Measurements from ENCODE around the gene KPTN.

Gene KPTN

DNA sequence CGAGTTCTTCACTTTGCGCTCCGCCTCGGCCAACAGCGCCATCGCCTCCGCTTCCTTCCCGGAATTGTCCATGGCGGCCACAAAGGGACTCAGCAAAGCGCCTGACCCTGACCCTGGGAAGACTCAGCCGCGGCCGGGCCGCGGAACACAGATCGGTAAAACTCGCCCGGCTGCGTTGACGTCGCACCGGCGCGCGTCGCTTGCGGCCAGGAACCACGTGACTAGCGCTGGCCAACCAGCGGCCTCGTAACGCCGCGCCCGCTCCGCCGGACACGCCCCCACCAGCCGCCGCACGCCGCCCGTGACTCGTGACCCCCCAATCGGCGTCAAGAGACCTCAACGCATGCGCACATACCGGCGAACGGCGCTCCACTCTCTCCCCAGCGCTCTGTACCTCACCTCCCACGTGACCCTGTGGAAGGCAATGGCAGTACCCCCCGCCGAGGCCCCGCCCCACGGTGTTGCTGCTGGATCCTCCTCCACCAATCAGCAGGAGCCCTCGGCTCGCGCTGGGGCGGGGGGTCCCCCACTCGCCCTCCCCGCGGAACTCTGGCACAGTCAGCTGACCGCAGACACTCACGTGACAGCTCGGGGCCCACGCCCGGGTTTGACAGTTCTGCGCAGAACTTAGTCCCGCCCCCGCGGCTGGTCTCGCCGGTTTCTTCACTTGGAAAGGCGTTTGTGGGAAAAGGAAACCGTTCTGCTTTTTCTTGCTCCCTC is 31.0 kb upstream of the KPTN start, which contains the start of gene NAPA:
Gene NAPA, minus strand, starts transcription at position 195 of the 720 bp plus-strand sequence. Its CDS starts 123 bp downstream, at position 72.
- Histone ChIP-seq H3K9me3 (ENCODE audit: control insufficient read depth, insufficient read depth, low read length) (no peaks in the 10 kb centered on the region), H3K4me3 (ENCODE audit: low read depth, low read length) (peak within 1 kb of the TSS; percentile 97), H3K9ac (ENCODE audit: low read depth, low read length) (peak within 1 kb of the TSS; percentile 97), H3K4me1 (ENCODE audit: control insufficient read depth, insufficient read depth, low read length) (no peaks in the 10 kb centered on the region), H3K36me3 (ENCODE audit: control insufficient read depth, insufficient read depth, low read length) (no peaks in the 10 kb centered on the region), H3K27me3 (ENCODE audit: control insufficient read depth, insufficient read depth, low read length) (no peaks in the 10 kb centered on the region)

DNA sequence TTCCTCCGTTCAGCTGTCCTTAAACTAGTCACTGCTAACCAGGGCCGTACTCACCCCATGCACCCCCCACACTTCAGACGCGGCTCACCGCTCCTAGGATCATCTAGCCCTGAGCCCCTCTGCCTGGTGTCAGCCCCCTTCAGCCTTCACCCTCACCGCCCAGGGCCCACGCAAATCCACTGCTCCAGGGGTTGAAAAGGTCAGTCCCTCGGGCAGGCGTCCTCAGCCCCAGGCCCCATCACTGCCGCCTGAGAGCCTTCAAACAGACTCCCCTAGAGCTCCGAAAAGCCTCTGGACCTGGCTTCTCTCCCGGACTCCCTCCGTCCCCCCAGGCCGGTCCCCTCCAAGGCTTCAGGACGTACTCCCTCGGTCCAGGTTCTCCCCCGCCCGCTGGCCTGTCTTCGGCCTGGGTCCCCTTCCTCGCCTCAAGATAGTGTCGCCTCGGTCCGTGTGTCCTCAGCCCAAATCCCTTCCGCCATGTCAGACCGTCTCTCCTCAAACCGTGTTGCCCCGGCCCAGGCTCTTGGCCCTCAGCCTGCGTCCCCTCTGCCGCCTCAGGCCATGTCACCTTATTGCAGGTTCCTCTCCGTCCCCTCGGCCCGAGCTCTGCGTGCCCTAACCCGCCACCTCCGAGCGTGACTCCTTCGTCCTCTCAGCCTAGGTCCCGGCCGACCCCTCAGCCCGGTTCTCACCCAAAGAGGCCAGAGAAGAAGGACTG is 30.3 kb upstream of the KPTN start:
- Histone ChIP-seq H3K36me3 (ENCODE audit: control insufficient read depth, insufficient read depth, low read length) (no peaks in the 10 kb centered on the region), H3K4me3 (ENCODE audit: low read depth, low read length) (peak overlapping the region; percentile 97), H3K9ac (ENCODE audit: low read depth, low read length) (peak overlapping the region; percentile 97), H3K4me1 (ENCODE audit: control insufficient read depth, insufficient read depth, low read length) (no peaks in the 10 kb centered on the region), H3K9me3 (ENCODE audit: control insufficient read depth, insufficient read depth, low read length) (no peaks in the 10 kb centered on the region), H3K27me3 (ENCODE audit: control insufficient read depth, insufficient read depth, low read length) (no peaks in the 10 kb centered on the region)

DNA sequence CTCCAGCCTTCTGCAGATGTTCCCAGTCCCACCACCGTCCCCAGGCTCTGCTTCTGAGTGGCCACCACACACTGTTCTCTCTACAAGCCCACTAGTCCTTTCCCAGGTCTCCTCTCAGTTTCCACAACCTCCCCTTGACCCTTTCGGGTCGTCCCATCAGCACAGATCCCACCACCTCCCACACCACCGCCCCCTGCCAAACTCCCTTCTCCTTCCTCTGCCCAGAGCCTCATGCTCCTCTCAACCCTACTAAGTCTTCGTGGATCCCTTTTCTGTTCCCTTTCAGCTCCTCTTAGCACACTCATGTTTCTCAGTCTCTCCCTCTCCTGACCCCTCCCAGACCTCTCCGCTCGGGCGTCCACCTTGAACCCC is 28.9 kb upstream of the KPTN start:
- Histone ChIP-seq H3K9ac (ENCODE audit: low read depth, low read length) (no peak overlapping the region), H3K4me1 (ENCODE audit: control insufficient read depth, insufficient read depth, low read length) (no peaks in the 10 kb centered on the region), H3K27me3 (ENCODE audit: control insufficient read depth, insufficient read depth, low read length) (no peaks in the 10 kb centered on the region), H3K36me3 (ENCODE audit: control insufficient read depth, insufficient read depth, low read length) (no peaks in the 10 kb centered on the region), H3K4me3 (ENCODE audit: low read depth, low read length) (no peak overlapping the region), H3K9me3 (ENCODE audit: control insufficient read depth, insufficient read depth, low read length) (no peaks in the 10 kb centered on the region)

DNA sequence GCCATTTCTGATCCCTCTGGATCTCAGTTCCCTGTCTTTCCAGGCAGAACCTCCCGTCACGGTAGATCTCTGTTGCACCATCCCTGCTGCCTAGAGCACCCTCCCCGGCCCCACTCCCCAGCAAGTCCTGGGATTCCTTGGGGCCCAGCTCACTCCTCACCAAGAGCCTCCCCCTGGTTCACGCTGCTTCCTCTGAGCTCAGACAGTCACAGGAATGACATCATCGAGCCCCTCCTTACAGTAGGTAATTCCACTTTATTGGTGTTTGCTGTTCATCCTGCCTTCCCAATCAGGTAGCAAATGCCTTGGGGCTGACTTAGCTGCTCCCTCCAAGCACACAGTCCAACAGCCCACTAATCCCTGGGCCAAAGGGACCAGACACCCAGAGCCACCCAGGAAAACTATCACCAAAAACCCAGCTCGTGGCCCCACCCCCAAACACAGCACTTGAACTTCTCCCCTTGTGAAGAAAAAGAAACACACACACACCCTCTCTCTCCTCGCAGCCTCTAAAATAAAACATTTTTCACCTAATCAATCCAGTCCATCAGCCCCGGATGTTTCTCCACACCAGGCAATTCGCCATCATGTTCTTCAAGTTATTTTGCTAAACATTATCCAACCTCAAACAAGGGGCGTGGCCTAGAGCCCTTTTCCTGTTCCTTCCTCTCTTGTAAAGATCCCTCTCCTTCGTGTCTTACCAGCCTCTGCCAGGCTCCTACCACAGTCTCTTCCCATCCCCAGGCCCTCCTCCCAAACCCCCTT is 28.3 kb upstream of the KPTN start:
- Histone ChIP-seq H3K4me1 (ENCODE audit: control insufficient read depth, insufficient read depth, low read length) (no peaks in the 10 kb centered on the region), H3K9ac (ENCODE audit: low read depth, low read length) (no peak overlapping the region), H3K27me3 (ENCODE audit: control insufficient read depth, insufficient read depth, low read length) (no peaks in the 10 kb centered on the region), H3K36me3 (ENCODE audit: control insufficient read depth, insufficient read depth, low read length) (no peaks in the 10 kb centered on the region), H3K9me3 (ENCODE audit: control insufficient read depth, insufficient read depth, low read length) (no peaks in the 10 kb centered on the region), H3K4me3 (ENCODE audit: low read depth, low read length) (no peak overlapping the region)

DNA sequence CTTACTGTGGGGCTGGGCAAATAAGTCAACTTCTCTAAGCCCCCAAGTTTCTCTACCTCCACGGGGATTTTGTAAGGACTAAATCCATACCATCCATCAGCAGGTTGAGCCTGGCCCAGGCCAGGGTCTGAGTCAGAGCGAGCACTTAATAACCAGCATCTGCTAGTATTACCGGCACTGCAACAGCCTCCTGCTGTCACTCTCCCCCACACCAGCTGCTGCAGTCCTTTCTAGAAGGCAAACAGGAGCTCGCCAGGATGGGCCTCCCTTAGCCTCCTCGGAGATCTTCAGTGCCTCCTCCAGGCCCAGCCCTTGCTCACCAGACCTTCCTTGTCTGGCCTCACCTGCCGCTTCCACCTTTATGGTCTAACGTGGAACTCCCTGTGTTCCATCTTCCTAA is 27.7 kb upstream of the KPTN start:
- Histone ChIP-seq H3K4me3 (ENCODE audit: low read depth, low read length) (no peak overlapping the region), H3K36me3 (ENCODE audit: control insufficient read depth, insufficient read depth, low read length) (peaks cover 4% of the 10 kb centered on the region), H3K9ac (ENCODE audit: low read depth, low read length) (no peak overlapping the region), H3K4me1 (ENCODE audit: control insufficient read depth, insufficient read depth, low read length) (no peaks in the 10 kb centered on the region), H3K27me3 (ENCODE audit: control insufficient read depth, insufficient read depth, low read length) (no peaks in the 10 kb centered on the region), H3K9me3 (ENCODE audit: control insufficient read depth, insufficient read depth, low read length) (no peaks in the 10 kb centered on the region)

DNA sequence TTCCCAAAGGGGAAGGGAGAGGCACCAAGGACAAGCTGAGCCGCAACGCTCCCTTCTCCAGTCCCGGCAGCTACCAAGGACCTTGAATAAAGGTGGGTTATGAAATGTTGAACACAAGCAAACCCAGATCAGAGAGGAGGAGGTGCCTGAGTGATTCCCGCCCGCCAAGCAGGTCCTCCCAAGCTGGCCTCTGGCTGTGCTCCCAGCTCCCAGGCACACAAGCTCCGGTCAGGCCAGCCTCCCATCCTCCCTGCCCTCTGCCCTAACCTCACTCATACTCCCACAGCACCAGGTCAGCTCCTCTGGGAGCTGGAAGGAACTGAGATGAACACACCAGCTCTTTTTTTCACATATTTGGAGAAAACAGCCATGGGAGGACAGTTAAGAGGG is 27.1 kb upstream of the KPTN start:
- Histone ChIP-seq H3K36me3 (ENCODE audit: control insufficient read depth, insufficient read depth, low read length) (peaks cover 10% of the 10 kb centered on the region), H3K4me3 (ENCODE audit: low read depth, low read length) (no peak overlapping the region), H3K27me3 (ENCODE audit: control insufficient read depth, insufficient read depth, low read length) (no peaks in the 10 kb centered on the region), H3K4me1 (ENCODE audit: control insufficient read depth, insufficient read depth, low read length) (no peaks in the 10 kb centered on the region), H3K9me3 (ENCODE audit: control insufficient read depth, insufficient read depth, low read length) (no peaks in the 10 kb centered on the region), H3K9ac (ENCODE audit: low read depth, low read length) (no peak overlapping the region)

DNA sequence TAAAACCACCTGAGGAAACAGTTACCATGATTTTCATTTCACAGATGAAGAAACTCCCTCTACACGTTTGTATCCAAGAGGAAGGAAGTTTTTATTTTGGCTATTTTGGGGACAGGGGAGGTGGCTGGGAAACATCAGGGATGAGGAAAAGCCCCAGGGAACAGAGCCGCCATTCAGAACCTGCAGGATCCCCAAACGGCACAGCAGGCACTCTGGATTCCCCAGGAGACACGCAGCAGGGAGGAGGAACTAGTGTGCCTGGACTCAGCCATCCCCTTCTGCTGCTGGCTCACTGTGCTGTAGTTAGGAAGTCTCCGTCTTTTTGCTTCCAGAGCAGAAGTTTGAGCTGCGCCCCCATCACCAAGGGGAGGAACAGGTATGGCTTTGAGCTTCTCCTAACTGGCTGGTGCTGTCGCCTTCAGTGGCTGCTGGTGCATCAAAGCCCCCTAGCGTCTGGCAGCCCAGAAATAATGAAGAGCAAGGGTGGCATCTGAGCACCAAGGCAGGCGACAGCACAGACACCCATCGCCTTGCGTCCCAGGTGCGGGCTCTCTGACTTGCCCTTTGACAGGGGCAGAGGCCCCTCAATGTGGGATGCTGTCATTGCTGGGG is 26.6 kb upstream of the KPTN start:
- Histone ChIP-seq H3K27me3 (ENCODE audit: control insufficient read depth, insufficient read depth, low read length) (no peaks in the 10 kb centered on the region), H3K4me3 (ENCODE audit: low read depth, low read length) (no peak overlapping the region), H3K36me3 (ENCODE audit: control insufficient read depth, insufficient read depth, low read length) (peaks cover 10% of the 10 kb centered on the region), H3K4me1 (ENCODE audit: control insufficient read depth, insufficient read depth, low read length) (no peaks in the 10 kb centered on the region), H3K9ac (ENCODE audit: low read depth, low read length) (no peak overlapping the region), H3K9me3 (ENCODE audit: control insufficient read depth, insufficient read depth, low read length) (no peaks in the 10 kb centered on the region)

DNA sequence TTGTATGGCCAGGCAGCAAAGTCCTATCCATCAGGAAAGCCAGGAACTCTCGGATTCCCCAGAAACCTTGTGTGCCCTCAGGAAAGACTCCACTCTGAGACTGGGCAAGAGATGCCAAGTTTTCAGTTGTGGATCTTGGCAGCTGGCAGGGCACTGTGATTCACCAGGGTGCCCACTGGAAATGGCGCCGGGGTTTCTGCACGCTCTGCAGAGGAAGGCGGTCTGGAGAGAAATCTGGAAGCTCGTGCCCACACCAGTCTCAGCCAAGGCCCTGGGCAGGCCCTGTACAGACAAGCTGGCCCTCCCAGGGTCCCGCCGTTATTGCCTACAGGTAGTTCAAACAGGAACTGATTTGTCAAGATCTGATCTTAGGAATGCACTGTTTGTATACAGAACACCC is 26.0 kb upstream of the KPTN start:
- Histone ChIP-seq H3K36me3 (ENCODE audit: control insufficient read depth, insufficient read depth, low read length) (peaks cover 10% of the 10 kb centered on the region), H3K4me1 (ENCODE audit: control insufficient read depth, insufficient read depth, low read length) (no peaks in the 10 kb centered on the region), H3K9me3 (ENCODE audit: control insufficient read depth, insufficient read depth, low read length) (no peaks in the 10 kb centered on the region), H3K9ac (ENCODE audit: low read depth, low read length) (no peak overlapping the region), H3K4me3 (ENCODE audit: low read depth, low read length) (no peak overlapping the region), H3K27me3 (ENCODE audit: control insufficient read depth, insufficient read depth, low read length) (no peaks in the 10 kb centered on the region)

DNA sequence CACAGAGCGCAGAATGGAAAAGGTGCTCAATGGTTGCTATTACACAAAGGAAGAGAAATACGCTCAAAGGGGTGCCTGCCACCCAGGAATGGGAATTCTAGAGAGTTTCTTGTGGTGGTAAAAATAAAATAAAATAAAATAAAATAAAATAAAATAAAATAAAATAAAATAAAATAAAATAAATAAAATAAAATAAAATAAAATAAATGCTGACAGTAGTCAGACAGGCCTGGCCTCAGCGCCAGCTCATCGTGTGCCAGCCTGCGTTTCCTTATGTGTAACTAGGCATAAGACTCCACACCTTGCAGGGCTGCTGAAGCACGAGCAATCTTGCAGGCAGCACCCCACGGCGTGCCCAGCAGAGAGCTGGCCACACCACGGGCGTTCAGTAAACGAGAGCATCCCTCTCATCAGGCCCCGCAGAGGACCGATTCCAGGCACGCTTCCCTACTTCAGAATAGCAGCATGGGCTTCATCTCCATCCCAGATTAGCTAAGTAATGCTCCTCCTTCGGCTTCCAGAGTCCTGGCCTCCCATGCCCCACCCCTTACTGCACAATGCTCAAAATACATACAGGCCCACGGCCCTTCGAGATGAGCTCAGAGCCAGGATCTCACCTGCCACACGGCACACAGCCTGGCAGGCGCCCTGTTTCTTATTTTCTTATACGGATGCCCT is 25.3 kb upstream of the KPTN start:
- H3K36me3 ChIP-seq (ENCODE audit: control insufficient read depth, insufficient read depth, low read length), result peaks cover 10% of the 10 kb centered on the region
- H3K4me3 ChIP-seq (ENCODE audit: low read depth, low read length), result no peak overlapping the region
- no peaks in the 10 kb centered on the region for H3K9me3 ChIP-seq (ENCODE audit: control insufficient read depth, insufficient read depth, low read length)
- no peaks in the 10 kb centered on the region for H3K27me3 ChIP-seq (ENCODE audit: control insufficient read depth, insufficient read depth, low read length)
- H3K9ac ChIP-seq (ENCODE audit: low read depth, low read length), result no peak overlapping the region
- H3K4me1 ChIP-seq (ENCODE audit: control insufficient read depth, insufficient read depth, low read length), result no peaks in the 10 kb centered on the region

DNA sequence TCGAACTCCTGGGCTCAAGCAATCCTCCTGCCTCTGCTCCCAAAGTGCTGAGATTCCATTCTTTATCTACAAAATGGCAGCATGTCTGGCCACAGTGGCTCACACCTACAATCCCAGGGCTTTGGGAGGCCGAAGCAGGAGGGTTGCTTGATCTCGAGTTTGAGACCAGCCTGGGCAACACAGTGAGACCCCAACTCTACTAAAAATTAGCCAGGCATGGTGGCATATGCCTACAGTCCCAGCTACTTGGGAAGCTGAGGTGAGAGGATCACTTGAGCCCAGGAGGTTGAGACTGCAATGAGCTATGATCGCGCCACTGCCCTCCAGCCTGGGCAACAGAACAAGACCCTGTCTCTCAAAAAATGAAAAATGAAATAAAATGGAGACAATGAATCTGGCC is 24.7 kb upstream of the KPTN start:
- Histone ChIP-seq H3K9me3 (ENCODE audit: control insufficient read depth, insufficient read depth, low read length) (no peaks in the 10 kb centered on the region), H3K27me3 (ENCODE audit: control insufficient read depth, insufficient read depth, low read length) (no peaks in the 10 kb centered on the region), H3K4me3 (ENCODE audit: low read depth, low read length) (no peak overlapping the region), H3K9ac (ENCODE audit: low read depth, low read length) (no peak overlapping the region), H3K4me1 (ENCODE audit: control insufficient read depth, insufficient read depth, low read length) (no peaks in the 10 kb centered on the region), H3K36me3 (ENCODE audit: control insufficient read depth, insufficient read depth, low read length) (peaks cover 10% of the 10 kb centered on the region)

DNA sequence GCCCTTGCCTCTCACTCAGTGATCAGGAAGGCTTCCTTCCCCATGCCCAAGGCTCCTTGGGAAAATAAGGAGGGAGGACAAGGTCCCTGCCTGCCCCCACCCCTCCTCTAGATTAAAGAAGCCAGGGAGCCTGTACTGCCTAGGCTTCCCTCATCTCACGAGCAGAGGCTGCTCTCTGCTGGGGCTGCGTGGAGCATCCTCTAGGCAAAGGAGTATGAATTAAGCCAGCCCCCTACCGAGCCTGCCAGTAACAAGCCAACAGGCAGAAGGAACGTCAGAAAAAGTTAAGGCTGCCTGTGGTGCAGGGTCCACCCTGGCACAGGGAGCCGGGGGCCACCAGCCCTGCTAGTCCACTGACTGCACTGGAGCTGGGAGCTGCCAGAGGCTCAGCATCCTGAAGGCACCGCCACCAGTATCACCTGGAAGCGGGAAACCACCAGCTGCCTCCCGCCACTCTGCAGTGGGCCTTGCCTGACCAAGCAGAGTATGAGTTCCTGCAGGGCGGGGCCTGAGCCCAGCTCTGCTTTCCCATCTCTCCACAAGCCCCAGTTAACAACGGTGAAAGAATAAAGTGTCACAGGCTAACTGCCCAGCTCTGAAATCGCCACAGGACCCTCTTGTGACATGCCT is 24.0 kb upstream of the KPTN start:
- H3K4me1 ChIP-seq (ENCODE audit: control insufficient read depth, insufficient read depth, low read length), result no peaks in the 10 kb centered on the region
- H3K27me3 ChIP-seq (ENCODE audit: control insufficient read depth, insufficient read depth, low read length), result no peaks in the 10 kb centered on the region
- H3K36me3 ChIP-seq (ENCODE audit: control insufficient read depth, insufficient read depth, low read length), result peaks cover 10% of the 10 kb centered on the region
- H3K4me3 ChIP-seq (ENCODE audit: low read depth, low read length), result no peak overlapping the region
- peak overlapping the region; percentile 47 for H3K9ac ChIP-seq (ENCODE audit: low read depth, low read length)
- H3K9me3 ChIP-seq (ENCODE audit: control insufficient read depth, insufficient read depth, low read length), result no peaks in the 10 kb centered on the region

Measured in iPS-15b (cell line).